Upper lobe of left lung (tissue), 6 donors: ENCODE measurements around the gene EIF4G2. TPM values are rescaled to one million over a fixed set of nuclear protein-coding genes. Genes with fewer than 3 reads are reported as not detected.

Experiments used
- ATAC-seq, 2 donors: fragments of 200-7000 bp; cut with Tn5 transposase; one replicate each; pipeline ENCODE4 v1.9.1; 2022; ENCODE audit warnings: mild to moderate bottlenecking in 2 of 2, moderate library complexity in 2 of 2; ENCODE audit not compliant: low FRiP score in 2 of 2
- DNase-seq, 2 donors: peaks; one replicate each; pipeline ENCODE4 v3.0.0-alpha.2; 2019 to 2020
- H3K27ac ChIP-seq, 4 donors: fragments of 200-600 bp; sonication (generic); one replicate each; pipeline ENCODE4 v1.5.1; 2016 to 2019
- H3K27me3 ChIP-seq, 4 donors: fragments of 200-600 bp; sonication (generic); one replicate each; pipeline ENCODE4 v1.5.1; 2017 to 2019
- H3K36me3 ChIP-seq, 4 donors: fragments of 200-600 bp; sonication (generic); one replicate each; pipeline ENCODE4 v1.5.1; 2016 to 2019
- H3K4me1 ChIP-seq, 4 donors: fragments of 200-600 bp; sonication (generic); one replicate each; pipeline ENCODE4 v1.5.1; 2018 to 2019
- H3K4me3 ChIP-seq, 4 donors: fragments of 200-600 bp; sonication (generic); one replicate each; pipeline ENCODE4 v1.5.1; 2017 to 2019; ENCODE audit warnings: mild to moderate bottlenecking in 2 of 4, moderate library complexity in 1 of 4
- H3K9me3 ChIP-seq, 4 donors: fragments of 200-600 bp; sonication (generic); one replicate each; pipeline ENCODE4 v1.5.1; 2018 to 2019
- EP300 ChIP-seq, 4 donors: sonication (generic); formaldehyde crosslinking; IDR thresholded peaks; one replicate each; pipeline ENCODE4 v1.5.1; 2017; ENCODE audit warnings: antibody characterized with exemption in 4 of 4, control low read depth in 2 of 4
- POLR2A ChIP-seq, 4 donors: fragments of 450-650 bp; IDR thresholded peaks; one replicate each; pipeline ENCODE4 v1.5.1; 2016 to 2017; ENCODE audit warnings: antibody characterized with exemption in 4 of 4, mild to moderate bottlenecking in 2 of 4
- POLR2AphosphoS5 ChIP-seq, 2 donors: sonication (generic); formaldehyde crosslinking; IDR thresholded peaks; one replicate each; pipeline ENCODE4 v1.5.1; 2017; ENCODE audit warnings: antibody characterized with exemption in 2 of 2
- WGBS, 2 donors: methylation state at CpG; one replicate each; pipeline ENCODE4 v1.1.5; 2017 to 2018; 5-methylcytosine and 5-hydroxymethylcytosine counted together
- total RNA-seq, 6 donors: library from RNA; depleted of rRNA in 4 of 6; stranded (reverse); fragments of >200 nt in 4 of 6; gene quantifications; one replicate each; pipeline versions ENCODE4 v1.1.0 to v1.2.1, GENCODE V29; 2016 to 2021
- TF ChIP-seq, protein P1 (sequence below), 6 experiments: fragments of 450-650 bp in 4 of 6; fragments of 200-600 bp in 2 of 6; sonication (generic) in 2 of 6; IDR thresholded peaks; one replicate each; pipeline ENCODE4 v1.5.1; 2016 to 2019; ENCODE audit warnings: antibody characterized with exemption in 6 of 6
- donor health status: DM: no; HTN: no; CAD: no; lungs with moderate emphysema.
- donor health status: DM: no; HTN: yes; CAD: no; lungs with severe emphysema.

EIF4G2 gene
- total RNA-seq, 6 donors from 2014 or later, result 249 to 1,049 (median 632) TPM

DNA sequence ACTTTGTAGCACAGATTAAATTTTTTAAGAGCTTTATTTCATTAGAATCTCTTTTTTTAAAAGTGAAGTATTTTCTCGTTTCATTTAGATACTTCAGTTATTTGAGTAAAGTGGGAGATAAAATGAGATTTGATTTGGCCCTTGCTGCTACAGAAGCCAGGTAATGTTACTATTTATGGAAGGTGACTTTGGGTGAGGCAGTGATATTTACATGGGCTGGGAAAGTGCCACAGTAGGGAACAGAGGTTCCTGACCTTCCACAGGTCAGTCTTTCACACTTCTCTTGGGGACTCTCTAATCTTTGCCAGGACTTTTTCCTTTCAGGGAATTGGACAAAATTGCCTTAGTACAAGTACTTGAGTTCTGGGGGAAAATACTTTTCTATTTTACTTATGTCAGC, 37.3 kb downstream of the EIF4G2 start:
- DNase-seq (no peak), ATAC-seq (no peak)
- H3K9me3 ChIP-seq, result no peaks in the 10 kb centered on the region
- H3K27ac ChIP-seq, result no peak overlapping the region
- H3K4me3 ChIP-seq, result no peak overlapping the region
- 65 to 72% methylated on average over 1 of the region's 1 CpG for WGBS, 2 donors
- no peaks in the 10 kb centered on the region for H3K27me3 ChIP-seq
- TF ChIP-seq POLR2AphosphoS5 (IDR thresholded peaks at IDR 0.05) (no peak), EP300 (IDR thresholded peaks at IDR 0.05) (no peak)
- TF ChIP-seq, protein P1, sequence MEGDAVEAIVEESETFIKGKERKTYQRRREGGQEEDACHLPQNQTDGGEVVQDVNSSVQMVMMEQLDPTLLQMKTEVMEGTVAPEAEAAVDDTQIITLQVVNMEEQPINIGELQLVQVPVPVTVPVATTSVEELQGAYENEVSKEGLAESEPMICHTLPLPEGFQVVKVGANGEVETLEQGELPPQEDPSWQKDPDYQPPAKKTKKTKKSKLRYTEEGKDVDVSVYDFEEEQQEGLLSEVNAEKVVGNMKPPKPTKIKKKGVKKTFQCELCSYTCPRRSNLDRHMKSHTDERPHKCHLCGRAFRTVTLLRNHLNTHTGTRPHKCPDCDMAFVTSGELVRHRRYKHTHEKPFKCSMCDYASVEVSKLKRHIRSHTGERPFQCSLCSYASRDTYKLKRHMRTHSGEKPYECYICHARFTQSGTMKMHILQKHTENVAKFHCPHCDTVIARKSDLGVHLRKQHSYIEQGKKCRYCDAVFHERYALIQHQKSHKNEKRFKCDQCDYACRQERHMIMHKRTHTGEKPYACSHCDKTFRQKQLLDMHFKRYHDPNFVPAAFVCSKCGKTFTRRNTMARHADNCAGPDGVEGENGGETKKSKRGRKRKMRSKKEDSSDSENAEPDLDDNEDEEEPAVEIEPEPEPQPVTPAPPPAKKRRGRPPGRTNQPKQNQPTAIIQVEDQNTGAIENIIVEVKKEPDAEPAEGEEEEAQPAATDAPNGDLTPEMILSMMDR (IDR thresholded peaks at IDR 0.05), result no peak
- peaks cover 8 to 60% (median 46%) of the 10 kb centered on the region in 4 donors for H3K36me3 ChIP-seq
- no peaks in the 10 kb centered on the region for H3K4me1 ChIP-seq

DNA sequence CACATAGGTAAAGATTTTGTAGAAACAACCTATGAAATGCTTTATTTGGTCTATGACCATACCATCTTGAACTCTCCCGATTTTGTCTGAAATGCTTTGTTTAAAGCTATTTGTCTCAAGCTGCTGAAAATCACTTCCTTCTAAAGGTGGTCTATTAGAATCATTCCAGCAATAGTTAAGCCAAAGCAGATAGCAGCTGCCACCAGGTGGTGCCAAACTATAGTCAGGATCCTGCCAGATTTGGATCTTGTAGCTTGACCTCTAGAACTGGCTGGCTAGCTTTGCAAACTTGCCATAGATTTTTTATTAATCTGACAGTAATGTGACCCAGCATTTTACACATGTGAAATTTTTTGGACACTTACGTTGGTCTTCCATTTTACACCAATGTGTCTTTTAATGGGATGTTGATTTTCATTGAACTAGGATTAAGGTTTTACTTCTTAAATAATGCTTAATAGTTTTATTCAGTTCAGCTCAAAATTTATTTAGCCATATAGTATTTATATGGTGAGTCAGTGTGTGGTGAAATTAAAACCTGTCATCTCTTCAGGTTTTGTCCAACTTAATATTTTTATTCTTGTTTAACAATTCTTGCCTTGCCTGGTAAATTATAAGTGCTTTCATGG, 38.0 kb downstream of the EIF4G2 start:
- ATAC-seq (peak in 1 of 2 donors; percentile 43), DNase-seq (peak in 1 of 2 donors; percentile 45)
- H3K36me3 ChIP-seq, result peaks cover 16 to 58% (median 42%) of the 10 kb centered on the region in 4 donors
- no peaks in the 10 kb centered on the region for H3K4me1 ChIP-seq
- H3K9me3 ChIP-seq, result no peaks in the 10 kb centered on the region
- H3K4me3 ChIP-seq, result no peak overlapping the region
- no peak for TF ChIP-seq EP300 (IDR thresholded peaks at IDR 0.05)
- no peak for TF ChIP-seq POLR2AphosphoS5 (IDR thresholded peaks at IDR 0.05)
- TF ChIP-seq, protein P1 (IDR thresholded peaks at IDR 0.05), result peak in 5 of 6 experiments; percentile 28 to 58 (median 47)
- no peak for TF ChIP-seq POLR2A (IDR thresholded peaks at IDR 0.05)
- no peak overlapping the region for H3K27ac ChIP-seq
- 43 to 62% methylated on average over 2 of the region's 2 CpGs for WGBS, 2 donors
- H3K27me3 ChIP-seq, result no peaks in the 10 kb centered on the region

GRCh38 chr11:10764412-10764811, 44.3 kb downstream of the EIF4G2 start:
- H3K4me1 ChIP-seq, result no peaks in the 10 kb centered on the region
- H3K27me3 ChIP-seq, result no peaks in the 10 kb centered on the region
- TF ChIP-seq, protein P1 (IDR thresholded peaks at IDR 0.05), result no peak
- TF ChIP-seq POLR2AphosphoS5 (IDR thresholded peaks at IDR 0.05) (no peak), EP300 (IDR thresholded peaks at IDR 0.05) (no peak), POLR2A (IDR thresholded peaks at IDR 0.05) (no peak)
- WGBS, 2 donors, result 87 to 89% methylated on average over 12 of the region's 12 CpGs
- H3K9me3 ChIP-seq, result no peaks in the 10 kb centered on the region
- DNase-seq, result no peak
- ATAC-seq, result no peak
- no peak overlapping the region for H3K4me3 ChIP-seq
- no peak overlapping the region for H3K27ac ChIP-seq
- H3K36me3 ChIP-seq, result peaks cover 17 to 77% (median 54%) of the 10 kb centered on the region in 4 donors

DNA sequence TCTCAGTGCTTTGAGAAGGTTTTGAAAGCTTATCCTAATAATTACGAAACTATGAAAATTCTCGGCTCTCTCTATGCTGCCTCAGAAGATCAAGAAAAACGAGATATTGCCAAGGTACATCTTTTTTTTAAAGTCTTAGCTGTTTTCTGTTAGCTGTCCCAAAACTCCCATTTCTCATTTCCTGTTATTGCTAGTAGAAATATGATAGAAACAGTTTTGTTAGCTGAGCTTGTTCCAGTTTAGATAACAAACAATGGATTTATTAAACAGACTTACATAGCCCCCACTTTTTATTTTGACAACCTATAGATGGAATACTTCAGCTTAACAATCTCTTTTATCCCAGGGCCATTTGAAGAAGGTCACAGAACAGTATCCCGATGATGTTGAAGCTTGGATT, 45.0 kb downstream of the EIF4G2 start:
- Histone ChIP-seq H3K4me3 (no peak overlapping the region), H3K27me3 (no peaks in the 10 kb centered on the region), H3K36me3 (peaks cover 17 to 84% (median 54%) of the 10 kb centered on the region in 4 donors), H3K9me3 (no peaks in the 10 kb centered on the region), H3K27ac (no peak overlapping the region), H3K4me1 (no peaks in the 10 kb centered on the region)
- no peak for DNase-seq
- TF ChIP-seq EP300 (IDR thresholded peaks at IDR 0.05), result no peak
- no peak for TF ChIP-seq POLR2A (IDR thresholded peaks at IDR 0.05)
- TF ChIP-seq, protein P1 (IDR thresholded peaks at IDR 0.05), result no peak
- TF ChIP-seq POLR2AphosphoS5 (IDR thresholded peaks at IDR 0.05), result no peak
- 83 to 94% methylated on average over 4 of the region's 4 CpGs for WGBS, 2 donors
- ATAC-seq, result no peak

DNA sequence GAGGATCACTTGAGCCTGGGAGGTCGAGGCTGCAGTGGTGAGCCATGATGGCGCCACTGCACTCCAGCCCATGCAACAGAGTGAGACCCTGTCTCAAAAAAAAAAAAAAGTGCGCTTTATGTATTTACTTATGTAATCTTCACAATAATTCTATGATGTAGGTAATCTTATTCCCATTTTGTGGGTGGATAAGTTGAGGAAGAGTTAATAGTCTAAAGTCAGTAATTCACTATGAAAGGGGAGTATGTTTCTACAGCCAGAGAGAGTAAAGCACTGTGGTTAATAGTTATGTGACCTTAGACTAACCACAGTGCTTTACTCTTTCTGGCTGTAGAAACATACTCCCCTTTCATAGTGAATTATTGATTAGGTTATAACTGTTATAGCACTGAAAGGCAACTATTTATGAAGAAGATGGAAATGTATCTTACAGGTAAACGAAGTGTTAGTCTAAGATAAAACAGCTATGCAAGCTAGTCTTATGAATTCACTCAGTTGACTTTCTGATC, 45.8 kb downstream of the EIF4G2 start:
- no peak overlapping the region for H3K4me3 ChIP-seq
- TF ChIP-seq POLR2A (IDR thresholded peaks at IDR 0.05) (no peak), POLR2AphosphoS5 (IDR thresholded peaks at IDR 0.05) (no peak), EP300 (IDR thresholded peaks at IDR 0.05) (no peak)
- TF ChIP-seq, protein P1 (IDR thresholded peaks at IDR 0.05), result no peak
- ATAC-seq (no peak), DNase-seq (no peak)
- no peaks in the 10 kb centered on the region for H3K4me1 ChIP-seq
- no peaks in the 10 kb centered on the region for H3K27me3 ChIP-seq
- H3K36me3 ChIP-seq, result peaks cover 17 to 92% (median 58%) of the 10 kb centered on the region in 4 donors
- H3K27ac ChIP-seq, result no peak overlapping the region
- no peaks in the 10 kb centered on the region for H3K9me3 ChIP-seq
- WGBS, 2 donors, result 93 to 99% methylated on average over 4 of the region's 4 CpGs
